Measurements from ENCODE around the gene FBP1.

FBP1 gene

GRCh38 chr9:94643741-94644140 is 4.4 kb upstream of the FBP1 start:
- Mint-ChIP-seq H3K27me3 (peaks cover 8% of the 10 kb centered on the region), H3K27ac (no peak overlapping the region), H3K36me3 (ENCODE audit: low read depth) (no peaks in the 10 kb centered on the region), H3K4me1 (peaks cover 11% of the 10 kb centered on the region), H3K4me3 (no peak overlapping the region), H3K9me3 (no peaks in the 10 kb centered on the region)
- DNase-seq: no peak
- ATAC-seq: no peak

DNA sequence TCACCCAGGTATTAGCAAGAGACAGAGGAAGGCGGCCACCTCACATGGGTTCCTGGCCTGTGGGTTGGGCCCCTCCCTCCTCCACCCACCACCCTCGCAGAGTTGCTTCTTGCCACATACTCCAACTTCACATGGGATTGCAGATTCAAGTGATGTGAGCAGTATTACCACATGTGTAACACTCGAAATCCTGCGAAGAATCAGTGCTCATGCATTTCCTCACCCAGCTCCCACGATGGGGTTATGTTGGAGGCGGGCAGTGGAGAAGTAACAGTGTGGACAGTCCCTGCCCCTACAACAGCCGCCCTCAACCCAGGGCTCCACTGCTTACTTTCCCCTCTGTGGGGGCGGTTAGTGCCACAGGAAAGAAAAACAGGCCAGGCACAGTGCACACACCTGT is 3.9 kb upstream of the FBP1 start:
- H3K27ac Mint-ChIP-seq: no peak overlapping the region
- H3K9me3 Mint-ChIP-seq: no peaks in the 10 kb centered on the region
- no peak for ATAC-seq

DNA sequence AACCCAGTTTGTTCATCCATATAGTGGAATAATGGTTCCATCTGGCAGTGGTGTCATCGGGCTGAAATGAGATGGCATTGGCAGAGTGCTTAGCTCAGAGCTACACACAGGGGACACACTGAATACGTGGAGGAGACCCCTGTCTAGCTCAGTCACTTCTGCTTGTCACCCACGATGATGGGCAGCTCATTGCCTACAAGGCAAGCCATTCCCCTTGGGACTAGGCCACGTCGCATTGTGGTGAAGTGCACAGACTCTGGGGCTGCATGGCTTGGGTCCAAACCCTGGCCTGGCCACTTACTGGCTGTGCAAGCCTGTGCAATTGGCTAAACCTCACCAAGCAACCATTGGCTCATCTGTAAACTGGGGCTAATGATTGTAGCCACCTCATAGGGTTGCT is 3.2 kb upstream of the FBP1 start:
- Mint-ChIP-seq H3K4me1 (peaks cover 18% of the 10 kb centered on the region), H3K9me3 (no peaks in the 10 kb centered on the region), H3K27ac (no peak overlapping the region), H3K4me3 (no peak overlapping the region), H3K27me3 (peaks cover 17% of the 10 kb centered on the region), H3K36me3 (ENCODE audit: low read depth) (no peaks in the 10 kb centered on the region)
- ATAC-seq (no peak), DNase-seq (no peak)

More for the DNA sequence above, 3.9 kb upstream of the FBP1 start:
- H3K4me3 Mint-ChIP-seq: no peak overlapping the region
- H3K4me1 Mint-ChIP-seq: peaks cover 16% of the 10 kb centered on the region
- no peaks in the 10 kb centered on the region for H3K36me3 Mint-ChIP-seq (ENCODE audit: low read depth)
- DNase-seq: no peak
- H3K27me3 Mint-ChIP-seq: peaks cover 13% of the 10 kb centered on the region

GRCh38 chr9:94639999-94640376 is 670 bp upstream of the FBP1 start:
- H3K36me3 Mint-ChIP-seq (ENCODE audit: low read depth): no peaks in the 10 kb centered on the region
- H3K27me3 Mint-ChIP-seq: peaks cover 19% of the 10 kb centered on the region
- H3K9me3 Mint-ChIP-seq: no peaks in the 10 kb centered on the region
- peak overlapping the region; percentile 79 for H3K27ac Mint-ChIP-seq
- DNase-seq (no peak), ATAC-seq (no peak)
- peaks cover 18% of the 10 kb centered on the region for H3K4me1 Mint-ChIP-seq
- H3K4me3 Mint-ChIP-seq: peak overlapping the region; percentile 83

DNA sequence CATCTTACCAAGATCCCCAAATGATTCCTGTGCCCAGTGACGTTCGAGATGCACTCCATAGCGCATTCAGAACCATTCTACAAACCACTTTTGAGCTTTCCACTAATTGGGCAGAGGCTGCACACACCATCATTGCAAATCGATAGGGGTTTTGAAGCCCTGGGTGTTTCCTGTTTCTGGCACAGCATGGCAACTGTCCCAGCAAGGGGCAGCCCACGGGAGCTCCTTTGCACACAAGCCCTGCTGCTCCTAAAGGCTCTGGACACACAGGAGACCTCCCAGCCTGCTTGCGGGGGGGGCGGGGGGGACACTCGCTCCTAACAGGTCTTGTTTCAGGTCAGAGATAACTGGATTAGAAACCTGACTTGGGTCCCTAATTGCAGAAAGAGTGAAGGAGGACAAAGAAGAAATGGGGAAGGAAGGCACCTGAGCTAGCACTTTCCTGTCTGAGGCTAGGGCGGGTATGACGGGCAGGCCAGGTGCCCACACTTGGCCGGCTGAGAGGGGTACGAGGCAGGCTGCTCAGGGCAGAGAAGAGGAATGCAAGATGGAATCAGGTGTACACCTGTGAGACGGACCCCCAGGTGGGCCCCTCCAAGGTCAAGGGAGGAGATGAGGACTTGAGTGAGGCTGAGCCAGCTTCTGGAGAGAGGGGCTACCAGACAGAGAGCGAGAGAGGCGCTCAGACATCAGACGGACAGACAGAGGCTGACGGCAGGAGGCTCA is 820 bp downstream of the FBP1 start:
- H3K9me3 Mint-ChIP-seq: no peaks in the 10 kb centered on the region
- H3K4me3 Mint-ChIP-seq: peak overlapping the region; percentile 83
- DNase-seq (no peak), ATAC-seq (no peak)
- H3K27me3 Mint-ChIP-seq: peaks cover 17% of the 10 kb centered on the region
- H3K4me1 Mint-ChIP-seq: peaks cover 18% of the 10 kb centered on the region
- no peaks in the 10 kb centered on the region for H3K36me3 Mint-ChIP-seq (ENCODE audit: low read depth)
- peak overlapping the region; percentile 53 for H3K27ac Mint-ChIP-seq

- Mint-ChIP-seq H3K4me3 (no peak overlapping the region), H3K9me3 (no peaks in the 10 kb centered on the region), H3K27me3 (peaks cover 7% of the 10 kb centered on the region), H3K27ac (no peak overlapping the region), H3K36me3 (ENCODE audit: low read depth) (no peaks in the 10 kb centered on the region), H3K4me1 (no peaks in the 10 kb centered on the region)
- ATAC-seq (no peak), DNase-seq (no peak)
Observed at GRCh38 chr9:94632737-94633136, 6.6 kb downstream of the FBP1 start.

GRCh38 chr9:94631599-94631998 is 7.7 kb downstream of the FBP1 start:
- Mint-ChIP-seq H3K4me1 (no peaks in the 10 kb centered on the region), H3K4me3 (no peak overlapping the region), H3K27me3 (peaks cover 4% of the 10 kb centered on the region), H3K27ac (no peak overlapping the region), H3K36me3 (ENCODE audit: low read depth) (no peaks in the 10 kb centered on the region), H3K9me3 (no peaks in the 10 kb centered on the region)
- DNase-seq: no peak
- no peak for ATAC-seq

- Mint-ChIP-seq H3K4me3 (no peak overlapping the region), H3K27me3 (peaks cover 4% of the 10 kb centered on the region), H3K9me3 (no peaks in the 10 kb centered on the region), H3K4me1 (no peaks in the 10 kb centered on the region), H3K27ac (no peak overlapping the region), H3K36me3 (ENCODE audit: low read depth) (no peaks in the 10 kb centered on the region)
- ATAC-seq: no peak
- no peak for DNase-seq
Observed at GRCh38 chr9:94630833-94631232, 8.5 kb downstream of the FBP1 start.

DNA sequence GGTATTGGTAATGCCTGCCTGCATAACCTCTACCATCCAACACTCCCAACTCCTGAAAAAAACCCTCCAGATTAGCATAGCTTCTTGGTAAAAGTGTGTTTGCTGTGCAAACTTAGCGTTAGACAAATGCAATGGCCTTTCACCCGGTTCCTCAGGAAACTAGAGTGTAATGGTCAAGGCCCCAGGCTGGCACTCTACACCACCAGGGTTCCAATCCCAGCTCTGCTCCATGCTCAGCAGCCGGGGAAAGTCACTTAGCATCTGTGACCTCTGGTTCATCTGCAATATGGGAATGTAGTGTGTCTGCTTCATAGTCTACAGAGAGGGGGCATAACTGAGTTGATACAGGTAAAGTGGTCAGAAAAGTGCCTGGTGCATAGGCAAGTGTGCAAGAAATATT is 9.0 kb downstream of the FBP1 start:
- H3K27me3 Mint-ChIP-seq: peaks cover 2% of the 10 kb centered on the region
- no peak overlapping the region for H3K4me3 Mint-ChIP-seq
- no peaks in the 10 kb centered on the region for H3K9me3 Mint-ChIP-seq
- H3K36me3 Mint-ChIP-seq (ENCODE audit: low read depth): no peaks in the 10 kb centered on the region
- ATAC-seq (no peak), DNase-seq (no peak)
- H3K4me1 Mint-ChIP-seq: no peaks in the 10 kb centered on the region
- no peak overlapping the region for H3K27ac Mint-ChIP-seq

DNA sequence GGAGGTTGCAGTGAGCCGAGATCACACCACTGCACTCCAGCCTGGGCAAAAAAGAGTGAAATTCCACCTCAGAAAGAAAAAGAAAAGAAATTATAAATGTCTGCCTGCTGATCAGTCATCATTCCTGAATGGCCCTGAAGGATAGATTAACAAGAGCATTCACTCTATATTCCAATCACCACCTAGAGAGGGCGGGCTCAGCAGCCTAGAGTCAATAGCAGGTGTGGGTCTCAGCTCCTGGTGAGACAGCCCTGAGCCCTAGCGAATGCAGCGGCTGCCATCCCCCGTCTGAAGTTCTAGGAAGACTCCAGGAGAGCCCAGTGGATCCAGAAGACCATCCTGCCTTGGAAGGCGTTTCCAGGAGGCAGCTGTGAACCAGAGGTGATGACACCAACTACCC is 12.0 kb downstream of the FBP1 start:
- H3K36me3 Mint-ChIP-seq (ENCODE audit: low read depth): no peaks in the 10 kb centered on the region
- ATAC-seq: no peak
- H3K27ac Mint-ChIP-seq: no peak overlapping the region
- peaks cover 2% of the 10 kb centered on the region for H3K27me3 Mint-ChIP-seq
- H3K4me3 Mint-ChIP-seq: no peak overlapping the region
- DNase-seq: no peak
- no peaks in the 10 kb centered on the region for H3K9me3 Mint-ChIP-seq
- peaks cover 2% of the 10 kb centered on the region for H3K4me1 Mint-ChIP-seq

- Mint-ChIP-seq H3K36me3 (ENCODE audit: low read depth) (no peaks in the 10 kb centered on the region), H3K4me1 (peaks cover 8% of the 10 kb centered on the region), H3K4me3 (no peak overlapping the region), H3K27ac (no peak overlapping the region), H3K9me3 (no peaks in the 10 kb centered on the region), H3K27me3 (peaks cover 2% of the 10 kb centered on the region)
- no peak for ATAC-seq
- DNase-seq: no peak
Observed at GRCh38 chr9:94625835-94626234, 13.5 kb downstream of the FBP1 start.

GRCh38 chr9:94624629-94625028 is 14.7 kb downstream of the FBP1 start:
- ATAC-seq: no peak
- Mint-ChIP-seq H3K27me3 (peaks cover 8% of the 10 kb centered on the region), H3K4me3 (no peak overlapping the region), H3K27ac (no peak overlapping the region), H3K36me3 (ENCODE audit: low read depth) (no peaks in the 10 kb centered on the region), H3K4me1 (peaks cover 8% of the 10 kb centered on the region), H3K9me3 (no peaks in the 10 kb centered on the region)
- no peak for DNase-seq

DNA sequence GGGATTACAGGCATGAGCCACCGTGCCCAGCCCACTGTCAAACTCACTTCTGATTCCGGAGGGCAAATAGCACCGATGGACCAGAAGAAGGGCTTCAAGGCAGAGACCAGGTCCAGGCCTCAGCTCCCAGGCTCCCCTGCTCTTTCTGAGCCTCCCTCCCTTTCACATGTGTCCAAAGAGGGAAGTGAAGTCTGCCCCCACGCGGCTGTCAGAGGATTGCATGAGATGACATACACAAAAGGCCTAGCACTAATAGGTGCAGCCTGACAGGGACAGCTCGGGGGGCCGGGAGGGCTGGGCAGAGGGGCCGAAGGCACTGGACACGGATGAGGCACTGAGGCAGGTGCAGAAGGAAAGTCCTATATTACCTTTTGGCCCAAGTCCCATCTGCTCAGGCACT is 16.1 kb downstream of the FBP1 start:
- H3K27ac Mint-ChIP-seq: no peak overlapping the region

DNA sequence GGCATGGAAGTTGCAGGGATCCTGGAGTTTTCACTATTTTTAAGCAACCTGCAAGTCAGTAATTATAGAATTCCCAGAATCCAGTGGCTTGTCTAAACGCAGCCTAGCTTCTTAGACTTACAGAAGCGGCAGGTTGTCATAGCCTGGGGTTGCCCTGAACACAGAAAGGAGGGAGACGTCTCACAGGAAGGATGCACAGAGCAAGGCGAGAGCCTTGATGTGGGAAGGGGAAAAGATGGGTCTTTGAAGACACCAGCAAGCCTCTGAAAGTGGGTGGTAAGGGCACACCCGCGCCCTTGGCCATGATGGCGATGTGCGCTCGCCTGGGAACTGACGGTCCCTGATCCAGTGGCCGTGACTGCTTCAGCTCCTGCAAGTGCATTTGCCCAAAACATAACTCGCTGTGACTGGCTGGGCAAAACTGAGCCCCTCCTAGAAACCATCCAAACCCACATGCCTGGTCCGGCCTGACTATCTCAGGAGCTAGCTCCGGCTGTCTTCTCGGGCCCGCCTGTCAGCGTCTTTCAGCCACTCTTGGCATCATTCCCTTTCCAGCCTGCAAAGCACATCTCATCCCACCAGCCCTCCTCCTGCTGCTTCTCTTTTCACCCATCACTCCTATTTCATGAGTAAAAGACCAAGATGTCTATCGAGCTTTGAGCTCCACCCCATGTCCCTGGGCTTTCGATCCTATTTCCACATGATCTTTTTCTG is 17.1 kb downstream of the FBP1 start:
- Mint-ChIP-seq H3K36me3 (ENCODE audit: low read depth) (no peaks in the 10 kb centered on the region), H3K9me3 (no peaks in the 10 kb centered on the region), H3K27me3 (peaks cover 8% of the 10 kb centered on the region), H3K4me3 (no peak overlapping the region), H3K4me1 (peaks cover 8% of the 10 kb centered on the region), H3K27ac (no peak overlapping the region)
- DNase-seq: no peak
- ATAC-seq: no peak

More for the DNA sequence above, 16.1 kb downstream of the FBP1 start:
- H3K27me3 Mint-ChIP-seq: peaks cover 8% of the 10 kb centered on the region
- ATAC-seq (peak; percentile 68), DNase-seq (peak; percentile 42)
- H3K4me1 Mint-ChIP-seq: peaks cover 8% of the 10 kb centered on the region
- H3K9me3 Mint-ChIP-seq: no peaks in the 10 kb centered on the region
- H3K4me3 Mint-ChIP-seq: no peak overlapping the region
- no peaks in the 10 kb centered on the region for H3K36me3 Mint-ChIP-seq (ENCODE audit: low read depth)

- ATAC-seq: no peak
- Mint-ChIP-seq H3K27ac (no peak overlapping the region), H3K27me3 (peaks cover 10% of the 10 kb centered on the region), H3K4me3 (no peak overlapping the region), H3K9me3 (no peaks in the 10 kb centered on the region), H3K36me3 (ENCODE audit: low read depth) (peaks cover 2% of the 10 kb centered on the region), H3K4me1 (peaks cover 8% of the 10 kb centered on the region)
- no peak for DNase-seq
Observed at GRCh38 chr9:94619026-94619425, 20.3 kb downstream of the FBP1 start.
